Endothelial cell of umbilical vein (primary cell): Measurements from ENCODE around the gene ALPK1. TPM values are rescaled to one million over a fixed set of nuclear protein-coding genes. Genes with fewer than 3 reads are reported as not detected.

Source experiments
- BruUV-seq: library from RNA; stranded (reverse); fragments of 400-500 nt; replicated peaks from 2 replicates; lab custom pipeline; 2021; lab: Mats Ljungman, UMichigan
- CTCF ChIA-PET: fragments of 300-600, 350-600 bp; sonication (Branson Sonifier 250); formaldehyde crosslinking; loops from one replicate; lab custom pipeline; 2021; ENCODE audit warnings: antibody characterized with exemption, inconsistent platforms; lab: Charles Lee
- POLR2A ChIA-PET: fragments of 300-600, 350-600 bp; sonication (Branson Sonifier 250); formaldehyde crosslinking; loops from one replicate; lab custom pipeline; 2021; ENCODE audit warnings: antibody characterized with exemption, inconsistent platforms; lab: Charles Lee
- DNase-seq: peaks from one replicate; pipeline ENCODE4 v3.0.0-alpha.2; 2011; ENCODE audit warnings: low read depth, low spot score
- FAIRE-seq: peaks from 2 replicates; lab custom pipeline; 2011; peaks lifted over from hg19 to GRCh38; lab: Jason Lieb, UNC
- H2AFZ ChIP-seq: 2 replicates; pipeline ENCODE4 v1.6.0; 2012; ENCODE audit warnings: low read depth, low read length, control low read depth, inconsistent platforms
- H3K27ac ChIP-seq: 2 replicates; pipeline ENCODE4 v1.5.1; 2011; ENCODE audit warnings: low read depth, mild to moderate bottlenecking, control low read depth, low read length, moderate library complexity; ENCODE audit not compliant: insufficient read depth
- H3K27me3 ChIP-seq, 2 experiments: 2 replicates each; pipeline versions ENCODE4 v1.6.0 to v1.6.1; 2011; ENCODE audit warnings: low read length in 2 of 2, mixed read lengths in 1 of 2; ENCODE audit not compliant: control insufficient read depth in 2 of 2, insufficient read depth in 2 of 2
- H3K36me3 ChIP-seq, 2 experiments: 2 replicates in 1 of 2; 3 replicates in 1 of 2; pipeline ENCODE4 v1.5.1; 2011; ENCODE audit warnings: low read length in 2 of 2, mild to moderate bottlenecking in 1 of 2, moderate library complexity in 1 of 2; ENCODE audit not compliant: control insufficient read depth in 2 of 2, insufficient read depth in 2 of 2; ENCODE audit errors: extremely low read depth in 1 of 2
- H3K4me1 ChIP-seq: 3 replicates; pipeline ENCODE4 v1.5.1; 2011; ENCODE audit warnings: mild to moderate bottlenecking, low read length; ENCODE audit not compliant: control insufficient read depth, insufficient read depth; ENCODE audit errors: extremely low read depth
- H3K4me2 ChIP-seq: 2 replicates; pipeline ENCODE4 v1.6.1; 2011; ENCODE audit warnings: low read length, control low read depth, mixed read lengths; ENCODE audit not compliant: insufficient read depth
- H3K4me3 ChIP-seq, 3 experiments: fragments of 200-600 bp in 1 of 3; sonication (generic), shearing (Covaris generic) in 1 of 3; replicated peaks in 1 of 3; 2 replicates each; pipeline ENCODE4 v1.5.1; 2011 to 2016; ENCODE audit warnings: control low read depth in 3 of 3, low read length in 3 of 3, mild to moderate bottlenecking in 2 of 3, inconsistent platforms in 1 of 3, low read depth in 1 of 3, moderate library complexity in 1 of 3; ENCODE audit not compliant: insufficient read depth in 1 of 3
- H3K79me2 ChIP-seq: 2 replicates; pipeline ENCODE4 v1.6.0; 2012; ENCODE audit warnings: low read length, inconsistent platforms; ENCODE audit not compliant: control insufficient read depth, insufficient read depth
- H3K9ac ChIP-seq: replicated peaks from 2 replicates; pipeline ENCODE3; 2011; ENCODE audit warnings: low read length, control low read depth; ENCODE audit not compliant: insufficient read depth; ENCODE audit errors: extremely low read depth
- H3K9me1 ChIP-seq: replicated peaks from 3 replicates; pipeline ENCODE4 v1.6.0; 2011; ENCODE audit warnings: mild to moderate bottlenecking, low read length; ENCODE audit not compliant: control insufficient read depth, insufficient read depth; ENCODE audit errors: extremely low read depth
- H3K9me3 ChIP-seq: replicated peaks from 2 replicates; pipeline ENCODE4 v1.5.1; 2012; ENCODE audit warnings: low read length, inconsistent platforms; ENCODE audit not compliant: control insufficient read depth, insufficient read depth
- H4K20me1 ChIP-seq: replicated peaks from 2 replicates; pipeline ENCODE3; 2011; ENCODE audit warnings: mild to moderate bottlenecking, low read length; ENCODE audit not compliant: control insufficient read depth, insufficient read depth; ENCODE audit errors: extremely low read depth
- CTCF ChIP-seq, 2 donors: IDR thresholded peaks; 1 replicate in 1 of 2; 2 replicates in 1 of 2; pipeline ENCODE4 v1.5.1; 2011; ENCODE audit warnings: low read length in 2 of 2, mild to moderate bottlenecking in 2 of 2, moderate library complexity in 2 of 2, control low read depth in 1 of 2, inconsistent platforms in 1 of 2, low read depth in 1 of 2; ENCODE audit not compliant: insufficient read depth in 1 of 2; ENCODE audit errors: extremely low read depth in 1 of 2
- EZH2 ChIP-seq: IDR thresholded peaks from 2 replicates; pipeline ENCODE4 v1.6.1; 2012; ENCODE audit warnings: borderline replicate concordance, low read depth, mild to moderate bottlenecking, moderate library complexity, low read length, inconsistent platforms; ENCODE audit not compliant: severe bottlenecking
- FOS ChIP-seq: IDR thresholded peaks from 2 replicates; pipeline ENCODE4 v1.6.1; 2011; ENCODE audit warnings: mild to moderate bottlenecking, low read length, moderate library complexity, borderline replicate concordance; ENCODE audit not compliant: insufficient read depth
- GATA2 ChIP-seq: IDR thresholded peaks from 2 replicates; pipeline ENCODE4 v1.7.0; 2011; ENCODE audit warnings: low read depth, mild to moderate bottlenecking, moderate library complexity, mixed read lengths, low read length; ENCODE audit not compliant: insufficient read length, insufficient read depth
- JUN ChIP-seq: IDR thresholded peaks from 2 replicates; pipeline ENCODE4 v1.6.1; 2011; ENCODE audit warnings: borderline replicate concordance, low read depth; ENCODE audit not compliant: insufficient read length, insufficient read depth
- MAX ChIP-seq: IDR thresholded peaks from 2 replicates; pipeline ENCODE4 v1.6.1; 2011; ENCODE audit not compliant: insufficient read depth, insufficient read length
- MYC ChIP-seq: IDR thresholded peaks from one replicate; pipeline ENCODE4 v1.6.1; 2011; ENCODE audit warnings: mild to moderate bottlenecking, low read depth, low read length
- POLR2A ChIP-seq: IDR thresholded peaks from 2 replicates; pipeline ENCODE4 v1.6.1; 2012; ENCODE audit warnings: low read depth, mild to moderate bottlenecking, control low read depth, low read length
- POLR2AphosphoS5 ChIP-seq: IDR thresholded peaks from 2 replicates; pipeline ENCODE4 v1.6.1; 2012; ENCODE audit warnings: low read depth, mild to moderate bottlenecking, control low read depth, low read length, moderate library complexity; ENCODE audit not compliant: insufficient read depth
- dilution Hi-C: fragments of 300-500 bp; cut with MboI; formaldehyde crosslinking; loops from one replicate; pipeline ENCODE4 v1.15.0; 2019; ENCODE audit warnings: low sequenced_read_pairs; ENCODE audit not compliant: extremely low pct_ligation_motif_present
- intact Hi-C: fragments of 100-400 bp; cut with micrococcal nuclease; formaldehyde crosslinking; loops from one replicate; pipeline ENCODE4 v1.10.0; 2022
- polyA plus RNA-seq, 4 experiments: library from polyadenylated mRNA; depleted of rRNA in 3 of 4; stranded (reverse) in 3 of 4; unstranded in 1 of 4; fragments of >200 nt; gene quantifications; 2 replicates each; pipeline versions ENCODE4 v1.2.1 to v1.2.3, GENCODE V29; 2011 to 2012; ENCODE audit warnings: missing spikeins in 1 of 4
- total RNA-seq: library from RNA; stranded (reverse); gene quantifications from 2 replicates; pipeline ENCODE4 v1.2.3, GENCODE V29; 2021

The ALPK1 gene
- total and polyA plus RNA-seq, 2 donors (not counting 3 experiments of a cell fraction or from before 2014, with no cell fraction given) = 1.4 to 5.5 TPM

- Histone ChIP-seq H3K9ac (no peak overlapping the region), H4K20me1 (no peaks in the 10 kb centered on the region), H3K79me2 (no peaks in the 10 kb centered on the region), H3K4me2 (no peak overlapping the region), H3K27me3 (no peaks in the 10 kb centered on the region), H2AFZ (no peak overlapping the region), H3K36me3 (no peaks in the 10 kb centered on the region), H3K4me3 (no peak overlapping the region), H3K4me1 (no peaks in the 10 kb centered on the region), H3K9me3 (no peaks in the 10 kb centered on the region), H3K9me1 (no peaks in the 10 kb centered on the region), H3K27ac (no peak overlapping the region)
- DNase-seq (no peak), FAIRE-seq (no peak)
- intact Hi-C loops (no loop called here), dilution Hi-C loops (no loop called here)
- no peak for TF ChIP-seq POLR2AphosphoS5
- TF ChIP-seq FOS = no peak
- TF ChIP-seq MYC = no peak
- no peak for TF ChIP-seq JUN
- TF ChIP-seq MAX = no peak
- TF ChIP-seq EZH2 = no peak
- TF ChIP-seq GATA2 = no peak
- no peak for TF ChIP-seq POLR2A
- TF ChIP-seq CTCF (IDR thresholded peaks at IDR 0.05; ENCODE audit: extremely low read depth in 1 of 2, insufficient read depth in 1 of 2, low read depth in 1 of 2, low read length in 2 of 2) = no peak
- POLR2A ChIA-PET = no interaction called here
- BruUV-seq = no TSS peak
- CTCF ChIA-PET = no interaction called here
Measured at GRCh38 chr4:112378243-112378620, 81.1 kb downstream of the ALPK1 start.
